GM12892 (cell line): Measurements from ENCODE around the gene CPEB3.
A peak's percentile ranks its signal among the peaks of the same experiment; 100 is the strongest.
"Not testable (repeated sequence)": the region's sequence is repeated elsewhere in the genome, so short reads cannot be mapped to it uniquely, and the experiment has no call there.

Experiments
- DNase-seq: peaks from one replicate; pipeline ENCODE4 v3.0.0; 2011; ENCODE audit not compliant: insufficient read length
- FAIRE-seq: peaks from 2 replicates; lab custom pipeline; 2011; peaks lifted over from hg19 to GRCh38; lab: Jason Lieb, UNC
- POLR2A ChIP-seq: IDR thresholded peaks from 2 replicates; pipeline ENCODE4 v1.6.1; 2011; ENCODE audit warnings: low read depth, low read length, control low read depth
- POLR2AphosphoS5 ChIP-seq: IDR thresholded peaks from 2 replicates; pipeline ENCODE4 v1.6.1; 2011; ENCODE audit warnings: low read depth, low read length, control low read depth
- TAF1 ChIP-seq: IDR thresholded peaks from 2 replicates; pipeline ENCODE4 v1.6.1; 2011; ENCODE audit warnings: low read depth, mild to moderate bottlenecking, control low read depth, low read length, borderline replicate concordance

The CPEB3 gene

DNA sequence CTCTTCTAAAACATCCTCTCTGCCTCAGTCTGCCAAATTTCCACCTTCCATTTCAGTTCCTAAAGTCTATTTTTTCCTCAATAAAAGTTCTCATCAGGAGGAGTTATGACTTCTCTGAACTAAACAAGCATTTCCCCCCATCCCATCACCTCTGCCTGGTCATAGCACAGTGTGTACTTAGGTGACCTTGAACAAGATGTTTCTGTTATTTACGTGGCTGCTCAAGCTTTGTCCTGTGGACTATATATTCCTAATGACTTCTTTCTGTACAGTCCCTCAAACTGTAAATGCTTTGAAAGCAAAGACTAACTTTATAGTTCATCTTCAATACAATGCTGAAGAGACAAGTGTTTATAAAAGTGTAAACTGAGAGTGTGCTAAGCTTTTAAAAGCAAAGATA lies 166.9 kb downstream of the CPEB3 start:
- no peak for DNase-seq
- TF ChIP-seq POLR2AphosphoS5 (no peak), POLR2A (no peak), TAF1 (no peak)
- FAIRE-seq: no peak

DNA sequence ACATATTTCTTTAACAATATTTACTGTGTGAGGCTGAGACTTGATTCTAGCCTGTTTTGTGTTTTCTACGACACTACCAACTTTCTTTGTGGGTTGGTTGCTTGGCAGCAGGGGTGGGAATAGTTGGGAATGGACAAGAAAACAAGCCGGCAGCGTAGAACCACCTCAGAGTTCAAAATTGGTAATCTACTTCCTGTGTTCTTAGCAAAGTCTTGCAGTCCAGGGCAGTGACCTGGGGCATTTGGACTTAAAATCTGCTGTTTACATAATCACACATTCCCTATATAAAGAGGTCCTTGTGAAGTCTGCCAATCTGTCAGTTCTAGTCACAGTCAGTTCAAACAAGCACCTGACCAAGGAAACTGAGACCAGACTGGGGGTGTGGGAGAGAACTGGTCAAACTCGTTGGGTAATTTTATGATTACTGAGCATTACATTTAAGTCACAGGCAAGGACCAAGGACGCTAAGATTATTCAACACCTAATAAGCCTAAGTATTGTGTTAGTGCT lies 167.9 kb downstream of the CPEB3 start:
- DNase-seq (no peak), FAIRE-seq (no peak)
- TF ChIP-seq TAF1 (no peak), POLR2A (no peak), POLR2AphosphoS5 (no peak)

GRCh38 chr10:92121686-92122492 lies 169.0 kb downstream of the CPEB3 start:
- no peak for TF ChIP-seq TAF1
- FAIRE-seq (no peak), DNase-seq (no peak)

DNA sequence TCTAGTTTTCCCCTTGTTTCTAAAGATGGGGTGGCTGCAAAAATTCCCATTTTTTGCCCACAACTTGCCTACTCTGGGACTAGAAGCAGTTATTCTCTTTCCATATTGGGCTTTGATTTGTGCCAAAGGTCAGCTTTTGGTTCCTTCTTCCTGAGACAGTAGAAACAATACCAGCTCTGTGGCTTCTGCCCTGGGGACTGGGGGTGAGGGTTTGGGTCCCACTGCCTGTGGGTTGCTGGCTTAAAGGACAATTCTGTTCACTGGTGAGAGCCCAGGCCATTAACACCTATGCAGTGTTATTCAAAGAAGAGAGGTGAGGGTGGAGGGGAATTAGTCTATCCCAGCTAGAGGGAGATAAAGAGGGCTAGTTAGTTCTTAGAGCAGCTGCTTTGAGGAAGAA lies 171.5 kb downstream of the CPEB3 start:
- TF ChIP-seq TAF1 (no peak), POLR2AphosphoS5 (no peak), POLR2A (no peak)
- no peak for FAIRE-seq
- no peak for DNase-seq

GRCh38 chr10:92114917-92115316 lies 176.0 kb downstream of the CPEB3 start:
- FAIRE-seq, DNase-seq: not testable (repeated sequence)

- FAIRE-seq: no peak
- DNase-seq: no peak
- TF ChIP-seq TAF1 (no peak), POLR2AphosphoS5 (no peak), POLR2A (no peak)
Measured at GRCh38 chr10:92113911-92114600, 176.8 kb downstream of the CPEB3 start.

GRCh38 chr10:92112462-92112861 lies 178.4 kb downstream of the CPEB3 start:
- TF ChIP-seq POLR2A (no peak), TAF1 (no peak), POLR2AphosphoS5 (no peak)
- FAIRE-seq (no peak), DNase-seq (no peak)

GRCh38 chr10:92111336-92111939 lies 179.4 kb downstream of the CPEB3 start:
- FAIRE-seq (no peak), DNase-seq (no peak)
- TF ChIP-seq POLR2A (no peak), POLR2AphosphoS5 (no peak), TAF1 (no peak)

DNA sequence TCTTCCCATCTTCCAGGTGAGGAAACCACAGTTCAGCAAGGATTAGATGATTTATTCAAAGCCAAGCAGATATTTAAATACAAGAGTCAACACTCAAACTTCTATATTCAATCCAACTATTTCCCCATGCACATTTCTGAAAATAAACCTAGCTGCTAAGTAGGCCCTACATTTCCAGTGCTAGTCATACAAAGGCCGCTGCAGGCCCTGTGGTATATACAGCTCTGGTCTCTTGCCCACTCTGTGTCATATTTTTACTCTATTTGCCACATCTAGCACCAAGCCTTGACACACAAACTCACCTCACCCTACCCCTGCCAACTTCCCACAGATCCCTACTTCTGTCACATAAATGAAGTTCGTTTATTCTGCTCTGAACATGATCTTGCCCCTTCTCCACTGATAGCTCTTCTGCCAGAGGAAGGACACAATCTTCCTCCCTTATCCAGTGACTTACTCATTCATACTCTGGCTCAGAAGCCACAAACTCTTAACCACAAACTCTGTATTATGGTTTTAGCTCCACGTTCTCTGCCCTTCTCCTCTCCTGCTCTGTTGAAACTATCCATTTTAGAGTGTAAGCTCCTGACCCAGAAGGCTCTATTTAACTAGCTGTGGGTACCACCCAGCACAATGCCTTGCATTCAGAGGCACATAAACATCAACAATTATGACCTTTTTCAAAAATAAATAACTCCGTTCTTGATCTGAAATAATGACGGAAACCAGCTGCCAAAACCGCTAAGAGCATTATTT lies 180.7 kb downstream of the CPEB3 start:
- TF ChIP-seq TAF1: no peak
- TF ChIP-seq POLR2A: no peak
- TF ChIP-seq POLR2AphosphoS5: no peak
- no peak for DNase-seq
- FAIRE-seq: peak; percentile 40

- FAIRE-seq (no peak), DNase-seq (no peak)
- TF ChIP-seq POLR2A (no peak), POLR2AphosphoS5 (no peak), TAF1 (no peak)
Measured at GRCh38 chr10:92108747-92109146, 182.1 kb downstream of the CPEB3 start.

DNA sequence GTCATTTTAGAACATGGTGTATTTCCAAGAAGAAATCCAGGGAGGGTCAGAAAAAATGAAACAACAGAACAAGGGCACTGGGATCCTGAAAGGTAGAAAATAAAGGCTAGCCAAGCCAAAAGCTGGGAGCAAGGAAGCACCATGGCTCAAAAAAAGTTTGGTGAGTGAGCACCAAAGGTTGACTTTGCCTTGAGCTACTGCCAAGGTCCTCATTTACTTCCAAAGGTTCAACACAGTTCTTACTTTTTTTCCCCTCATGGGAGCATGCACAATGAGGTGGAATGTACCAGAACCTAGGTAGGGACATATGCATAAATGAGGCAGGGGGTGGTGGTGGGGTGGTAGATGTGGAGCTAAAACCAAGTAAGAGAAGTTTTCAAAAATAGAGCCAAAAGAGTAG lies 182.8 kb downstream of the CPEB3 start:
- TF ChIP-seq TAF1 (no peak), POLR2AphosphoS5 (no peak), POLR2A (no peak)
- no peak for FAIRE-seq
- DNase-seq: no peak
